WTC11 (cell line): ENCODE results near the gene CFAP97. TPM values are rescaled to one million over a fixed set of nuclear protein-coding genes. Genes with fewer than 3 reads are reported as not detected.
A peak's percentile ranks its signal among the peaks of the same experiment; 100 is the strongest.

Source experiments
- CBFB ChIP-seq: sonication (generic); formaldehyde crosslinking; IDR thresholded peaks from 2 replicates; pipeline ENCODE4 v1.8.1; 2022; ENCODE audit warnings: mild to moderate bottlenecking, low read depth, missing genetic modification reagents
- CREM ChIP-seq: sonication (generic); formaldehyde crosslinking; IDR thresholded peaks from 2 replicates; pipeline ENCODE4 v1.8.1; 2022; ENCODE audit warnings: mild to moderate bottlenecking, missing genetic modification reagents, moderate library complexity
- ETV6 ChIP-seq: sonication (generic); formaldehyde crosslinking; IDR thresholded peaks from 2 replicates; pipeline ENCODE4 v1.8.1; 2022; ENCODE audit warnings: mild to moderate bottlenecking, missing genetic modification reagents
- FOXJ3 ChIP-seq: sonication (generic); formaldehyde crosslinking; IDR thresholded peaks from 2 replicates; pipeline ENCODE4 v1.9.0; 2021; ENCODE audit warnings: missing genetic modification reagents, mild to moderate bottlenecking, borderline replicate concordance
- GRHL2 ChIP-seq: fragments of 250-450 bp; sonication (Bioruptor Pico); IDR thresholded peaks from 2 replicates; pipeline ENCODE4 v1.8.0; 2022; ENCODE audit warnings: mild to moderate bottlenecking, moderate library complexity; ENCODE audit not compliant: insufficient replicate concordance, severe bottlenecking
- IRF2 ChIP-seq: sonication (generic); formaldehyde crosslinking; IDR thresholded peaks from 2 replicates; pipeline ENCODE4 v1.8.0; 2022; ENCODE audit warnings: low read depth, missing genetic modification reagents, borderline replicate concordance
- KAT7 ChIP-seq: sonication (generic); formaldehyde crosslinking; IDR thresholded peaks from 2 replicates; pipeline ENCODE4 v1.8.1; 2023; ENCODE audit warnings: missing genetic modification reagents, mild to moderate bottlenecking, borderline replicate concordance
- MYBL2 ChIP-seq: sonication (generic); formaldehyde crosslinking; IDR thresholded peaks from 2 replicates; pipeline ENCODE4 v1.8.1; 2023; ENCODE audit warnings: mild to moderate bottlenecking, moderate library complexity, missing genetic modification reagents
- NFE2L1 ChIP-seq: sonication (generic); formaldehyde crosslinking; IDR thresholded peaks from 2 replicates; pipeline ENCODE4 v1.8.1; 2023; ENCODE audit warnings: missing genetic modification reagents
- SP1 ChIP-seq: sonication (generic); formaldehyde crosslinking; conservative IDR thresholded peaks from 2 replicates; pipeline ENCODE4 v1.8.1; 2022; ENCODE audit warnings: missing genetic modification reagents
- TP53 ChIP-seq: sonication (generic); formaldehyde crosslinking; IDR thresholded peaks from 2 replicates; pipeline ENCODE4 v1.8.1; 2023; ENCODE audit warnings: mild to moderate bottlenecking, missing genetic modification reagents
- ZNF232 ChIP-seq: sonication (generic); formaldehyde crosslinking; IDR thresholded peaks from 2 replicates; pipeline ENCODE4 v1.8.0; 2022; ENCODE audit warnings: mild to moderate bottlenecking, missing genetic modification reagents
- ZNF317 ChIP-seq: sonication (generic); formaldehyde crosslinking; IDR thresholded peaks from 2 replicates; pipeline ENCODE4 v1.8.1; 2023; ENCODE audit warnings: low read depth, mild to moderate bottlenecking, moderate library complexity, missing genetic modification reagents, borderline replicate concordance
- ZNF396 ChIP-seq: fragments of 250-450 bp; sonication (Bioruptor Pico); IDR thresholded peaks from 2 replicates; pipeline ENCODE4 v1.8.0; 2021; ENCODE audit warnings: mild to moderate bottlenecking, moderate library complexity, borderline replicate concordance
- total RNA-seq: library from RNA; stranded (reverse); gene quantifications from 3 replicates; pipeline ENCODE4 v1.2.3, GENCODE V29; 2021
- TF ChIP-seq, protein P1 (sequence below): sonication (generic); formaldehyde crosslinking; IDR thresholded peaks from 2 replicates; pipeline ENCODE4 v1.8.0; 2023; ENCODE audit warnings: mild to moderate bottlenecking, missing genetic modification reagents
- TF ChIP-seq, protein P2 (sequence below): sonication (generic); formaldehyde crosslinking; IDR thresholded peaks from 2 replicates; pipeline ENCODE4 v1.8.0; 2023; ENCODE audit warnings: missing genetic modification reagents
- TF ChIP-seq, protein P3 (sequence below): sonication (generic); formaldehyde crosslinking; IDR thresholded peaks from 2 replicates; pipeline ENCODE4 v1.8.1; 2022; ENCODE audit warnings: missing genetic modification reagents, borderline replicate concordance
- TF ChIP-seq, protein P4 (sequence below): sonication (generic); formaldehyde crosslinking; IDR thresholded peaks from 2 replicates; pipeline ENCODE4 v1.8.1; 2022; ENCODE audit warnings: low read depth, missing genetic modification reagents, borderline replicate concordance
- TF ChIP-seq, protein P5 (sequence below): sonication (generic); formaldehyde crosslinking; IDR thresholded peaks from 2 replicates; pipeline ENCODE4 v1.8.1; 2023; ENCODE audit warnings: mild to moderate bottlenecking, missing genetic modification reagents
- TF ChIP-seq, protein P6 (sequence below): sonication (generic); formaldehyde crosslinking; IDR thresholded peaks from 2 replicates; pipeline ENCODE4 v1.8.1; 2023; ENCODE audit warnings: mild to moderate bottlenecking, missing genetic modification reagents

Gene CFAP97
- total RNA-seq, 1 experiment from 2014 or later, result 40.3 TPM

DNA sequence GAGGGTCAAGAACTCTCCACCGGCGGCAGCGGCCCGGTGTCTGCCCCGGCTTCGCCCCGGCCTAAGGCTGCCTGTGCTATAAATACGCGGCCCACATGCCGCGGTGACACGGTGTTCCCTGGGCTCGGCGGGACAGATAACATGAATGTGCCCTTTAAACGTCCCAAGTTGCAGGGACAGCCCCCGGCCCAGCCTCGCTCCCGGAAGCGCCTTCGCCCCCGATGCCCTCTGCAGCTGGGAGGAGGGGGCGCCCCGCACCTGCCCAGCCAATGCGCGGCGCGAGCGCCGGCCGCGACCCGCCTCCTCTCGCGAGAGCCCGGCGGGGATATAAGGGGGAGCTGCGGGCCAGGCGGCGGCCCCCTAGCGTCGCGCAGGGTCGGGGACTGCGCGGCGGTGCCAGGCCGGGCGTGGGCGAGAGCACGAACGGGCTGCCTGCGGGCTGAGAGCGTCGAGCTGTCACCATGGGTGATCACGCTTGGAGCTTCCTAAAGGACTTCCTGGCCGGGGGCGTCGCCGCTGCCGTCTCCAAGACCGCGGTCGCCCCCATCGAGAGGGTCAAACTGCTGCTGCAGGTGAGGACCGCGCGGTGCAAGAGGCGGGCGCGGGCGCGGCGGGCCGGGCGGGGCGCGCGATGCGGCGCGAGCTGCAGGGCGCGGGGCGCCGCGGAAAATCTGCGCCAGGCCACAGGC is 60.7 kb downstream of the CFAP97 start, which contains the start of gene SLC25A4 (continued):
- peak; percentile 90; the same call in 1 of the 2 replicates for TF ChIP-seq ETV6
- TF ChIP-seq CREM (CRISPR knock-in tag), result peak; percentile 75; the same call in 1 of the 2 replicates
- TF ChIP-seq, protein P1, sequence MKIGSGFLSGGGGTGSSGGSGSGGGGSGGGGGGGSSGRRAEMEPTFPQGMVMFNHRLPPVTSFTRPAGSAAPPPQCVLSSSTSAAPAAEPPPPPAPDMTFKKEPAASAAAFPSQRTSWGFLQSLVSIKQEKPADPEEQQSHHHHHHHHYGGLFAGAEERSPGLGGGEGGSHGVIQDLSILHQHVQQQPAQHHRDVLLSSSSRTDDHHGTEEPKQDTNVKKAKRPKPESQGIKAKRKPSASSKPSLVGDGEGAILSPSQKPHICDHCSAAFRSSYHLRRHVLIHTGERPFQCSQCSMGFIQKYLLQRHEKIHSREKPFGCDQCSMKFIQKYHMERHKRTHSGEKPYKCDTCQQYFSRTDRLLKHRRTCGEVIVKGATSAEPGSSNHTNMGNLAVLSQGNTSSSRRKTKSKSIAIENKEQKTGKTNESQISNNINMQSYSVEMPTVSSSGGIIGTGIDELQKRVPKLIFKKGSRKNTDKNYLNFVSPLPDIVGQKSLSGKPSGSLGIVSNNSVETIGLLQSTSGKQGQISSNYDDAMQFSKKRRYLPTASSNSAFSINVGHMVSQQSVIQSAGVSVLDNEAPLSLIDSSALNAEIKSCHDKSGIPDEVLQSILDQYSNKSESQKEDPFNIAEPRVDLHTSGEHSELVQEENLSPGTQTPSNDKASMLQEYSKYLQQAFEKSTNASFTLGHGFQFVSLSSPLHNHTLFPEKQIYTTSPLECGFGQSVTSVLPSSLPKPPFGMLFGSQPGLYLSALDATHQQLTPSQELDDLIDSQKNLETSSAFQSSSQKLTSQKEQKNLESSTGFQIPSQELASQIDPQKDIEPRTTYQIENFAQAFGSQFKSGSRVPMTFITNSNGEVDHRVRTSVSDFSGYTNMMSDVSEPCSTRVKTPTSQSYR (CRISPR knock-in tag), result no peak
- TF ChIP-seq TP53, result no peak
- no peak for TF ChIP-seq ZNF396
- TF ChIP-seq GRHL2 (CRISPR knock-in tag), result no peak
- no peak for TF ChIP-seq FOXJ3 (CRISPR knock-in tag)
- no peak for TF ChIP-seq NFE2L1 (CRISPR knock-in tag)
- TF ChIP-seq, protein P2, sequence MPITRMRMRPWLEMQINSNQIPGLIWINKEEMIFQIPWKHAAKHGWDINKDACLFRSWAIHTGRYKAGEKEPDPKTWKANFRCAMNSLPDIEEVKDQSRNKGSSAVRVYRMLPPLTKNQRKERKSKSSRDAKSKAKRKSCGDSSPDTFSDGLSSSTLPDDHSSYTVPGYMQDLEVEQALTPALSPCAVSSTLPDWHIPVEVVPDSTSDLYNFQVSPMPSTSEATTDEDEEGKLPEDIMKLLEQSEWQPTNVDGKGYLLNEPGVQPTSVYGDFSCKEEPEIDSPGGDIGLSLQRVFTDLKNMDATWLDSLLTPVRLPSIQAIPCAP (CRISPR knock-in tag), result 0 out of 2 replicates have a peak, but pooled peaks have one; percentile 34
- TF ChIP-seq ZNF232 (CRISPR knock-in tag), result peak; percentile 63; the same call in 1 of the 2 replicates
- TF ChIP-seq, protein P3, sequence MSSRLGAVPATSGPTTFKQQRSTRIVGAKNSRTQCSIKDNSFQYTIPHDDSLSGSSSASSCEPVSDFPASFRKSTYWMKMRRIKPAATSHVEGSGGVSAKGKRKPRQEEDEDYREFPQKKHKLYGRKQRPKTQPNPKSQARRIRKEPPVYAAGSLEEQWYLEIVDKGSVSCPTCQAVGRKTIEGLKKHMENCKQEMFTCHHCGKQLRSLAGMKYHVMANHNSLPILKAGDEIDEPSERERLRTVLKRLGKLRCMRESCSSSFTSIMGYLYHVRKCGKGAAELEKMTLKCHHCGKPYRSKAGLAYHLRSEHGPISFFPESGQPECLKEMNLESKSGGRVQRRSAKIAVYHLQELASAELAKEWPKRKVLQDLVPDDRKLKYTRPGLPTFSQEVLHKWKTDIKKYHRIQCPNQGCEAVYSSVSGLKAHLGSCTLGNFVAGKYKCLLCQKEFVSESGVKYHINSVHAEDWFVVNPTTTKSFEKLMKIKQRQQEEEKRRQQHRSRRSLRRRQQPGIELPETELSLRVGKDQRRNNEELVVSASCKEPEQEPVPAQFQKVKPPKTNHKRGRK (CRISPR knock-in tag), result no peak
- TF ChIP-seq, protein P4, sequence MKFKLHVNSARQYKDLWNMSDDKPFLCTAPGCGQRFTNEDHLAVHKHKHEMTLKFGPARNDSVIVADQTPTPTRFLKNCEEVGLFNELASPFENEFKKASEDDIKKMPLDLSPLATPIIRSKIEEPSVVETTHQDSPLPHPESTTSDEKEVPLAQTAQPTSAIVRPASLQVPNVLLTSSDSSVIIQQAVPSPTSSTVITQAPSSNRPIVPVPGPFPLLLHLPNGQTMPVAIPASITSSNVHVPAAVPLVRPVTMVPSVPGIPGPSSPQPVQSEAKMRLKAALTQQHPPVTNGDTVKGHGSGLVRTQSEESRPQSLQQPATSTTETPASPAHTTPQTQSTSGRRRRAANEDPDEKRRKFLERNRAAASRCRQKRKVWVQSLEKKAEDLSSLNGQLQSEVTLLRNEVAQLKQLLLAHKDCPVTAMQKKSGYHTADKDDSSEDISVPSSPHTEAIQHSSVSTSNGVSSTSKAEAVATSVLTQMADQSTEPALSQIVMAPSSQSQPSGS (CRISPR knock-in tag), result no peak
- TF ChIP-seq, protein P5, sequence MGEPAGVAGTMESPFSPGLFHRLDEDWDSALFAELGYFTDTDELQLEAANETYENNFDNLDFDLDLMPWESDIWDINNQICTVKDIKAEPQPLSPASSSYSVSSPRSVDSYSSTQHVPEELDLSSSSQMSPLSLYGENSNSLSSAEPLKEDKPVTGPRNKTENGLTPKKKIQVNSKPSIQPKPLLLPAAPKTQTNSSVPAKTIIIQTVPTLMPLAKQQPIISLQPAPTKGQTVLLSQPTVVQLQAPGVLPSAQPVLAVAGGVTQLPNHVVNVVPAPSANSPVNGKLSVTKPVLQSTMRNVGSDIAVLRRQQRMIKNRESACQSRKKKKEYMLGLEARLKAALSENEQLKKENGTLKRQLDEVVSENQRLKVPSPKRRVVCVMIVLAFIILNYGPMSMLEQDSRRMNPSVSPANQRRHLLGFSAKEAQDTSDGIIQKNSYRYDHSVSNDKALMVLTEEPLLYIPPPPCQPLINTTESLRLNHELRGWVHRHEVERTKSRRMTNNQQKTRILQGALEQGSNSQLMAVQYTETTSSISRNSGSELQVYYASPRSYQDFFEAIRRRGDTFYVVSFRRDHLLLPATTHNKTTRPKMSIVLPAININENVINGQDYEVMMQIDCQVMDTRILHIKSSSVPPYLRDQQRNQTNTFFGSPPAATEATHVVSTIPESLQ, result no peak
- peak; percentile 94; the same call in 1 of the 2 replicates for TF ChIP-seq KAT7 (CRISPR knock-in tag)
- TF ChIP-seq IRF2, result no peak; the same call in 1 of the 2 replicates
- peak; percentile 86 for TF ChIP-seq SP1 (CRISPR knock-in tag)
- no peak for TF ChIP-seq CBFB (CRISPR knock-in tag)
- TF ChIP-seq, protein P6, sequence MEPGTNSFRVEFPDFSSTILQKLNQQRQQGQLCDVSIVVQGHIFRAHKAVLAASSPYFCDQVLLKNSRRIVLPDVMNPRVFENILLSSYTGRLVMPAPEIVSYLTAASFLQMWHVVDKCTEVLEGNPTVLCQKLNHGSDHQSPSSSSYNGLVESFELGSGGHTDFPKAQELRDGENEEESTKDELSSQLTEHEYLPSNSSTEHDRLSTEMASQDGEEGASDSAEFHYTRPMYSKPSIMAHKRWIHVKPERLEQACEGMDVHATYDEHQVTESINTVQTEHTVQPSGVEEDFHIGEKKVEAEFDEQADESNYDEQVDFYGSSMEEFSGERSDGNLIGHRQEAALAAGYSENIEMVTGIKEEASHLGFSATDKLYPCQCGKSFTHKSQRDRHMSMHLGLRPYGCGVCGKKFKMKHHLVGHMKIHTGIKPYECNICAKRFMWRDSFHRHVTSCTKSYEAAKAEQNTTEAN (CRISPR knock-in tag), result peak; percentile 76; the same call in 1 of the 2 replicates
- no peak; the same call in 1 of the 2 replicates for TF ChIP-seq ZNF317 (CRISPR knock-in tag)
- peak; percentile 57; the same call in 1 of the 2 replicates for TF ChIP-seq MYBL2 (CRISPR knock-in tag)
